GM19238 (cell line): ENCODE data around the gene TMUB1.

Experiments used
- DNase-seq: peaks from one replicate; pipeline ENCODE4 v3.0.0; 2011; ENCODE audit warnings: low spot score; ENCODE audit not compliant: insufficient read length

Gene TMUB1

DNA sequence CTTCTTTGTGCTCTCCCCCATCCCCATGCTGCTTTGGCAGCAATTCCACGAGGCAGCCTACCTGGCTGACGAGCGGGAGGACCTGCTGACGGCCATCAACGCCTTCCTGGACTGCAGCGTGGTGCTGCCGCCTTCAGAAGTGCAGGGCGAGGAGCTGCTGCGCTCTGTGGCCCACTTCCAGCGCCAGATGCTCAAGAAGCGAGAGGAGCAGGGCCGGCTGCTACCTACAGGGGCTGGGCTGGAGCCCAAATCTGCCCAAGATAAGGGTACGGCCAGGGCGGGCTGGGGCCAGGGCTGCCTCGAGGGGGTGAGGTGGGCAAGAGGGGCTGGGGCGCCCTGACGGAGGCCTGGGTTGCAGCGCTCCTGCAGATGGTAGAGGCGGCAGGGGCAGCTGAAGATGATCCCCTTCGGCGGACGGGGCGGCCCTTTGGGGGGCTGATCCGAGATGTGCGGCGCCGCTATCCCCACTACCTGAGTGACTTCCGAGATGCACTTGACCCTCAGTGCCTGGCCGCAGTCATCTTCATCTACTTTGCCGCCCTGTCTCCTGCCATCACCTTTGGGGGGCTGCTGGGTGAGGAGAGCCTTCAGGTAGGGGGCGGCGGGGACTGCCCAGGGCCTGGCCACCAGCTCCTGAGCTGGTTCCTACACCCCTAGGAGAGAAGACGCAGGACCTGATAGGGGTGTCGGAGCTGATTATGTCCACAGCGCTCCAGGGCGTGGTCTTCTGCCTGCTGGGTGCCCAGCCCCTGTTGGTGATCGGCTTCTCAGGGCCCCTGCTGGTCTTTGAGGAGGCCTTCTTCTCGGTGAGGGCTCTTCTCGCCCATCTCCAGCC is 12.0 kb downstream of the TMUB1 start:
- DNase-seq: no peak

DNA sequence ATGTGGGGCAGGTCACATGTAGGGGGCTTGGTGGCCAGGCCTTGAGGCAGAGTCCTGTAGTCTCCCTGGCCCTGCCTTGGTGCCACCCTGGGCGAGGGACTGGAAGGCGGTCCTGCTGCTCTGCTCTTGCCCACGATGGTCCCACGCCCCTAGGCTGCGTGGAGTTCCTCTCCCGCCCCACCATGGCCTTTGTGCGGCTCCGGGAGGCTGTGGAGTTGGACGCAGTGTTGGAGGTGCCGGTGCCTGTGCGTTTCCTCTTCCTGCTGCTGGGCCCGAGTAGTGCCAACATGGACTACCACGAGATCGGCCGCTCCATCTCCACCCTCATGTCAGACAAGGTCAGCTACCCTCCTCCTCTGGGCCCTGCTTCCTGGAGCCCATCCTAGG is 12.7 kb downstream of the TMUB1 start:
- no peak for DNase-seq

DNA sequence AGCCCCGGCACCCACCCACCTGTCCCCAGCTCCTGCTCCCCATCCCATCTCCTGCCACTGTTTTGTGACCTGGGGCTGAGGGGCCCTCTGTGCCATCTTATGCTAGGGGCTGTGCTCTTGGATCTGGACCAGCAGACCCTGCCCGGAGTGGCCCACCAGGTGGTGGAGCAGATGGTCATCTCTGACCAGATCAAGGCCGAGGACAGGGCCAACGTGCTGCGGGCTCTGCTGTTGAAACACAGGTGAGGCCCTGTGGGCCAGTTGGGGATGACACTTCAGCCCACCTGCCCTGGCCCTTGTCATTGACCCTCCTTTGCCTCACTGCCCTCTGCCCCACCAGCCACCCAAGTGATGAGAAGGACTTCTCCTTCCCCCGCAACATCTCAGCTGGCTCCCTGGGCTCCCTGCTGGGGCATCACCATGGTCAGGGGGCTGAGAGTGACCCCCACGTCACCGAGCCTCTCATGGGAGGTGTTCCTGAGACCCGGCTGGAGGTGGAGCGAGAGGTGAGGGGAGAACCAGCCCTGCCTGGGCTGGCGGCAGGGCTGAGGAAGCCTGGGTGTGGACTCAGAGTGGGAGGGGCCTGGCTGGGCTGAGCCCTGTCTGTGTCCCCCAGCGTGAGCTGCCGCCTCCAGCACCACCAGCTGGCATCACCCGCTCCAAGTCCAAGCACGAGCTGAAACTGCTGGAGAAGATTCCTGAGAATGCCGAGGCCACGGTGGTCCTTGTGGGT is 13.3 kb downstream of the TMUB1 start:
- DNase-seq: no peak

DNA sequence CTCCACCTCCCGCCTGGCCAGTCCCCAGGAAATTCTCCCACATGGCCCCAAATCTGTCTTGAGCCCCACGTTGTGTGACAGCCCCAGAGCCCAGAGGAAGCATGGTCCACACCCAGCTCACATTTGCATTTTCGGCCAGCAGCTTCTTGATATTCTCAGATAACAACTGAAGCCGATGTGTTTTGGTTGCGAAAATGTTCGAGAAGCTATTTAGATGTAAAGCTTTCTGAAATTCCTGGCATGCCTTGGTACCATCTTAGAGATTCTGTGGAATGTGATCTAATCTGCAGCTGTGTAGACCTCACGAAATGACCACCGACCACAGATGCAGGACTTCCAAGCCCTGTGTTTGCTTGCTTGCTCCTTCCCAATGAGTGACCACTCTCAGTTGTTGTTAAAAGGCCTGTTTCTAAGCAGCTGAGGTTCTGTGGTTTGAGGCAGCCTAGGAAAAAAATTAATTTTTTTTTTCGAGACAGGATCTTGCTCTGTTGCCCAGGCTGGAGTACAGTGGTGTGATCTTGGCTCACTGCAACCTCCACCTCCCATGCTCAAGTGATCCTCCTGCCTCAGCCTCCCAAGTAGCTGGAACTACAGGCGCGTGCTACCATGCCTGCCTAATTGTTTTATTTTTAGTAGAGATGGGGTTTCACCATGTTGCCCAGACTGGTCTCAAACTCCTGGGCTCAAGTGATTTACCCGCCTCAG is 15.1 kb downstream of the TMUB1 start:
- DNase-seq: no peak

DNA sequence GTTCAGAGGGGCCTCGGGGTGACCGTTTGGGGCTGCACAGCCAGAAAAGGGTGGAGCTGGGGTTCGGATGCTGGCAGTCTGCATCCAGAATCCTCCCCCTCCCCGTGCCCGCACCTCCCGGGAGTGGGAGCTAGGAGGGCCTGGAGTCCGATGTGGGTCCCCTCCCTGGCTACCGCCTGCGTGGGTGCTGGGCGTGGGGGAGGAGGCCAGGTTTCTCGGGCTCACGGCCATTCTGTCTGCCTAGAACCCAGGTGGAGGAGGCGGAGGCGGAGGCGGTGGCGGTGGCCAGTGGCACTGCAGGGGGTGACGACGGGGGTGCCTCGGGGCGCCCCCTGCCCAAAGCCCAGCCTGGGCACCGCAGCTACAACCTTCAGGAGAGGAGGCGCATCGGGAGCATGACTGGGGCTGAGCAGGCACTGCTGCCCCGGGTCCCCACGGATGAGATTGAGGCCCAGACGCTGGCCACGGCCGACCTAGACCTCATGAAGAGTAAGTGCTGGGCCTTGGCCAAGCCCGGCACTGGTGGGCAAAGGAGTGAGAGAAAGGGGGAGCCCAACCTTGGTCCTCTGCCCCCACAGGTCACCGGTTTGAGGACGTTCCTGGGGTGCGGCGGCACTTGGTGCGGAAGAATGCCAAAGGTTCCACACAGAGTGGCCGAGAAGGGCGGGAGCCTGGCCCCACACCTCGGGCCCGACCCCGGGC is 16.9 kb downstream of the TMUB1 start:
- no peak for DNase-seq

DNA sequence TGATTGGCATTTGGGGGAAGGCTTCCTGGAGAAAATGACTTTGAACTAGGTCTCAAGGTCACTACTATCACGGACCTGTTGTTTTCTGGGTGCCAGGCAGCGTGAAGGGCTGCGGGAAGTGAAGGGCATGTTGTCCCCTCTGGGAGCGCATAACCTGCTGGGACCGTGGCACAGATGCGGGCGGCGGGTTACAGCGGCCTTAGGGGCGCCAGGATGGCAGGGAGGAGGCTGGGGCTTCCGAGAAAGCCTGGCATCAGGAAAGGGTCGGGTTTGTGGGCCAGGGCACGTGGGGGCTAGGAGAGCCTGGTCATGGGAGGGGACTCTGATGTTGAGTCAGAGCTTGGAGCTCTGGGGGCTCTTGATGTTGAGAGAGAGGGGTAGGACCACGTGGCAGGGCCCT is 17.8 kb downstream of the TMUB1 start:
- DNase-seq: no peak

DNA sequence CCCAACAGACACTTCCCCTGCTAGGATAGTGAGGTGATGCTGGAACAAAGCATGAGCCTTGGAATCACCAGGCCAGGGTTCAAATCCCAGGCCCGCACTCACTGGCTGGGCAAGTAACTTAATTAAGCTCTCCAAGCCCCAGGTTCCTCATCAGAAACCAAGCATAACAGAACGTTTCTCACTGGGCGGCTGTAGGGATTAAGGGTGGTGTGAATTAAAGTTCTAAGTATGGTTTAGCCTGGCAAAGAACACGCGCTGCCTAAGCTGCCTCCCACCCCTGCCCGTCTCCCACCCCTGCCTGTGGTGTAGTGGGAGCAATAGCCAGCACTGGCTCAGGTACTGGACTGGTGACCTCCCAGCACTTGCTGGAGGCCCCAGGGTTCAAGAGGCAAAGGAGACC is 18.3 kb downstream of the TMUB1 start:
- no peak for DNase-seq

DNA sequence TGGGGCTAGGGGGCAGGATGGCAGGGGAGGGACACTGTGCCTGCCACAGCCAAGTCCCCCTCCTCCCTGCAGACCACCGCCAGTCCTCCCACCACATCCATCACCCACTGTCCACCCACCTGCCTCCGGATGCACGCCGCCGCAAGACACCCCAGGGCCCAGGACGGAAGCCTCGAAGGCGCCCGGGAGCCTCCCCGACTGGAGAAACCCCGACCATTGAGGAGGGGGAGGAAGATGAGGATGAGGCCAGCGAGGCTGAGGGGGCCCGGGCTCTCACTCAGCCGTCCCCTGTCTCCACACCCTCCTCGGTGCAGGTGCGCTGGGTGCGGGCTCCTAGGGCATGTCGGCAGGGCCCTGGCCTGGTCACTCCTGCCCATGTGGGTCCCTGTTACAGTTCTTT is 18.8 kb downstream of the TMUB1 start:
- DNase-seq: no peak

DNA sequence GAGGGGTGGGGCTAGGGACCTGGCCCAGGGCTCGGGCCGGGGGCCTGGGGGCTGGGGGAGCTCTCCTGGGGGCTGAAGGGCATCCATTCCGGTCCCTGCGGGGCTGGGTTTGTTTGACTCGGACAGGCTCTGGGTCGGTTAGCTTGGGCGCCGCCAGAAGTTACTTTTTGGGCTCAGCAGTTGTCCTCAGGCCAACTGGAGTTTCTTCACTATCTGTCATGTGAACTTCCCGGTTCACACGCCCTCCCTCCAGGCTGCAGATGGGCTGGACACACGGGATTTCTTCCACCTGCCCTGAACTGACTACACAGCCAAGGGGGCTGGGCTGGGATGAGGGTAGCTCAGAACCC is 20.1 kb downstream of the TMUB1 start:
- no peak for DNase-seq

DNA sequence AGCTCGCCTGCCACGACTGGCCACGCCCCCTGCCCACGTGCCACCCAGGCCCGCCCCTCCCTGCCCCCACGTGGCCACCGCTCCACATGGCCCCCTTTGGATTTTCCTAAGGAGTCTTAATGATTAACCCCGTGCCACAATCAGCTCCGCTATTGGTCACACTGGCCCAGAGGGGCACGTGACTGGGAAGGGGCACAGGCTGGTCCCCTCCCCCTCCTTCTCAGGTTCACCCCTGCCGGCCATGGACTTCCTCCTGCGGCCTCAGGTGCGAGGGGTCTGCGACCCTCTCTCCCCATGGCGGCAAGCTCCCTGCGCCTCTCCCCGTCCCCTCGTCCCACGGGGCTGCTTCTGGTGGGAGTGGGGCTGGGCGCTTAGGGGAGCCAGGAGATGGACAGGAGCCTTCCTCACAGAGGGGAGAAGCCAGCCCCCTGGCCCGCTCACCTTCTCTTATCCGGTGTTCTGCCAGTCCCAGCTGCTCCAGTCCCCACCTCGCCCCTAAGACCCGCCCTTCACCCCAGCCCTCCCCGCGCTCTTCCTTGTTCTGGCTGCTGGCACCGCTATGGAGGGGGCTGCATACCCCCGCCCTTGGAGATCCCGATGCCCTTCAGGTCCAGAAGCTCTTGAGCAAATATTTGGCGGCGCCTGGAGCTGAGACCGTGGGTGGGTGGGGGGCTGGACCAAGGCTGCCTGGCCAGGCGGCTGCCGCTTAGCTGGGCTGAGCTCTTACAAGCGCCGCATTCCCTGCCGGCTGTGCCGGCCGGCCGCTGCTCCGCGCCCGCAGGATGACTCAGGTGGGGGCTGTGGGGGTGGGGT is 20.7 kb downstream of the TMUB1 start:
- DNase-seq: no peak

DNA sequence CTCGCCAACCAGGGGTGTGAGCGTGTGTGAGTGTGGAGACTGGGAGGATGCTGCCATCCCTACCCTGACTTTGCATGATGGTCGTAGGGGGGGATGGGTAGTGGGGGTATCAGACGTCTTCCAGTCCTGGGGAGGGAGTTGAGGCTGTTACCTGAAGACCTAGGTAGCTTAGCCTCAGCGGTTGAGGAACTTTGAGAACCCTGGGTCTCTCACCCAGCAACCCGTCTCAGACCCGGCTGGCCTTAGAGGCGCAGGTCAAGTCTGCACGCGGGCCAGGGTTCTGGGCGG is 21.2 kb downstream of the TMUB1 start:
- DNase-seq: no peak

DNA sequence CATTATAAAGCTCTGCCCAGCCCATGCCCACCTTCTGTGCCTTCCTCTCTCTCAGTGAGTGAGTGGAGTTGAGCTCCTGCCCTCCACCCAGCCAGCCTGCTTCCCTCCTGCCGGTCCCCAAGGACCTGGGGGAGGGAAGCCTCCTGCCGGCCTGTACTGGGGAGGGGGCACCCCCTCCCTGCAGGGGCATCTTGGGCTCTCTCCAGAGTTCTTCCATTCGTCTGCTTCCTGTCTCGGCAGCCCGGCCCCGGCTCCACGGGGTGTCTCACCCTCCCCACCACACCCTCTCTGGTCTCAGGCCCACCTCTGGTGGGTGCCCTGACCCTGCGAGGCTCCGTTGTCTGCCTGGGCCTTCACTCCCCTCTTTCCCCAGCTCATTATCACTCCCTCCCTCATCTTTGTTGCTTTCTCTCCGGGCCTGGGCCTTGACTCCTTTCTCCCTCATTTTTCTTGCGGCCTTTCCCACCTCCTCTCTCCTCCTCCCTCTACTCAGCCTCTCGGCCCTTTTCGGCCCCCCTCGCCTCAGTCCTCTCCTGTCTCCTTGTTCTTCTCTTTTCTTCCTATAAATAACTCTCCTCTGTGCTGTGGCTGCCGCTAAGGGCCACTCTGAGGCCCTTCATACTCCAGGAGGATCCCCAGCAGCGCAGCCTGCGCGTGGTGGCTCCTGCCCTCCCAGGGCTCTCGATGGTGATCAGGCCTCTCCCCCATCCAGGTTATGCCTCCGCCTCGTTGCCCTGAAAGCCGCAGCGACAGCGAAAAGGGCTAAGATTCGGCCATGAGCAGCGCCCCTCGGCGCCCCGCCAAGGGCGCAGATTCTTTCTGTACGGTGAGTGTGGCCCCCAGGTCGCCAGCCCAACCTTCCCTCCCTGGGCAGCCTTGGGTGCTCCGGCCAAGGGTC is 21.8 kb downstream of the TMUB1 start:
- DNase-seq: no peak

DNA sequence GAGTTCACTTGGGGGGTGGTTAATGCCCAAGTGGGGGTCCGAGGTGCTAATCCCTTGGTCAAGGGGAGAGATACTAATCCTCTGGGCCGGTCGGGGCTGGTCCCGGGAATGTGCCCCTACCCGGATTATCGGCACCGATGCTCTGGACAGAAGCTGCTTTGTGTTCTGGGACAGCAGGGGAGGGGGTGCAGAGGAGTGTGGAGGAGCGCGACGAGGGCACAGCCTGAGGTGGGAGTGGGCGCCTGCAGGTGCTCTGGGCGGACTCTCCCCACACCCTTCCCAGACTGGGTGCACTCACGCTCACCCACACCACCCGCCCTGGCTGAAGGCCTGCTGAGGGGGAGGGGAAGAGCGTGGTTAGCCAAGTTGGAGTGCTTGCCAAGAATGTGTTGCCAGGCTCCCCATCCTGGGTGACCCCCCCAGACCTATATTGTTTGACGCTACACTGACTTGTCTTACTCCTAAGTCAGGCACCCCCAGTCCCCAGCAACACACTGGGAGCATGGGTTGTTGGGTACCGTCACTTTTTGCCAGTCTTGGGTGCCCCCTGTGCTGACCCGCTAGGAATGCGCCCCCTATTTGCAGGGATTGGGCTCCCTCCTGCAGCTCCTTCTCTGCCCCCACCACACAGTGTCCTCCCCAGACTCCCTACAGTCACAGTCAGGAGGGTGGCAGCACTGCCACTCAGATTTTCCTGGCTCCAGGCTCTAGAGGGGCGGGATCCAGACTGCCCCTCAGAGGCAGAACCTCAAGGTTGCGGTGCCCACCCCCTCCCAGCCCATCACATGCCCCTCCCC is 22.7 kb downstream of the TMUB1 start:
- DNase-seq: no peak

DNA sequence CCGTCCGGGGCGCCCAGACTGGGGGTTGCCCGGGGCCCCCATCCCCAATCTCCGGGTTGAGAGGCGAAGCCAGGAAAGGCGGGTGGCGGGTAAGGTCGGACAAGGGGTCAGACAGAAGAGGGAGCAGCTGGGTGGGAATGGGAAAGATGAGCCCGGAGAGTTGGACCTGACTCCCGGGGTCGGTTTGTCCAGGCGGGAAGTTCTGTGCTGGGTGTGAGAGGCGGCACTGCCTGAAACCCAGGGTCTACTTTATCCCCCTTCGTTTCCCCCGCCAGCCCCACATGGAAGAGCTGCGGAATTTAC is 23.2 kb downstream of the TMUB1 start:
- no peak for DNase-seq

DNA sequence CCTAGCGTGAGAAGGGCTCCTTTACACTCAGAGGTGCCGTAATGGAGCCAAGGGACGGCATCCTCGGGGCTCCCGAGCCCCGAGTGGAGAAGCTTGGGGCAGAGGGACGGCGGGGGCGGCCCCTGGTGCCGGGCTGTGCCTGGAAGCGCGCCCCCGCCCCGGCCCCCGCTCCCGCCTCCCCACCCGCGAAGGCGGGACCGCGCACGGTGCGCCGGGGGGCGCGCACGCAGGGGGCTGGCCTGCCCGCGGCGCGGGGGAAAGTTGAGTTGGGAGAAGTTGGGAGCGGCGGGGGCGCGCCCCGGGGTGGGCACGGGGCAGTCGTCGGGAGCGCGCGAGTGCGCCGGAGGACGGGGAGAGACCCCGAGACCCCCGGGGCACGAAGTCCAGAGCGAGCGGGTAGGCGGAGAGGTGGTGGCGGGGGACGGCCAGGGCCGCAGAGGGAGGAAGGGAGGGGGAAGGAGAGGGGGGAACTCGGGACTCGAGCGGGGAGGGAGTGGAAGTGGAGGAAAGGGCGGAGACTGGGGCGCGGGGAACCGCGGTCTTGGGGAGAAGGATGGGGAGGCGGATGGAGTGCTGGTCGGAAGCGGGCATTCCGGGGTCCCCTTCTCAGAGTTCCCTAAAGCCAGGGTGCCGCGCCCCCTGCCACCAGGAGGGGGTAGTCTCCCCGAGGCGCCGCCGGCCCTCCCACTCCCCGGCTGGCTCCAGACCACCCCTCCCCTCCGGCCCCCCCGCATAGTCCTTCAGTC is 23.8 kb downstream of the TMUB1 start, which contains the start of gene SLC4A2:
TSS of gene SLC4A2 (plus strand) at position 223 of the 746 bp plus-strand sequence. CDS start 2,399 bp downstream, outside the sequence.
- DNase-seq: peak; percentile 96

DNA sequence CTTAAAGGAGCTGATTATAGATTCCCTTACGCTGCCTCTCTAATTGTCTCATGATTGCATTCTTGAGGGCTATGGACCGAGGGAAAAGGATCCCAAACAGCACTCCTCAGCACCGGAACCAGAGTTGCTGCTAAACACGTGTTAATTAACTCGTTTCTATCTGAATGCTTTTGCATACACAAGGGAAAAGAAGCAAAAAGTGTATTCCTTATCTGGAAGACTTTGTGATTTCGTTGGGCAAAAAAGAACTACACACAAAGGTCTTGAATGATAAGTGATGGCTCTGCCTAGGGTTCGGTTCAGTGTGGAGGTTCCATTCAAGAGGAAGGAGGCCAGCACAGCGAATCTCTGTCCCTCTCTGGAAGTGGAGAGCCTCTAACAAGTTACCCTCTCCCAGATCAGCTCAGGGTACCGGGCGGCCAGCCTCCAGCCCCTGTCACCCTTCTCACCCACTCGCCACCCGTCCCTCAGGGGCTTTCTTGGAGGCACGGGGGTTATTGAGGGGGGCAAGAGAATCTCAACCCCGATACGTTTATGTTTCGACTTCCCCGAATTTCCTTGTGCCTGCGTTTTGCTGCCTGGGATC is 24.4 kb downstream of the TMUB1 start:
- no peak for DNase-seq

DNA sequence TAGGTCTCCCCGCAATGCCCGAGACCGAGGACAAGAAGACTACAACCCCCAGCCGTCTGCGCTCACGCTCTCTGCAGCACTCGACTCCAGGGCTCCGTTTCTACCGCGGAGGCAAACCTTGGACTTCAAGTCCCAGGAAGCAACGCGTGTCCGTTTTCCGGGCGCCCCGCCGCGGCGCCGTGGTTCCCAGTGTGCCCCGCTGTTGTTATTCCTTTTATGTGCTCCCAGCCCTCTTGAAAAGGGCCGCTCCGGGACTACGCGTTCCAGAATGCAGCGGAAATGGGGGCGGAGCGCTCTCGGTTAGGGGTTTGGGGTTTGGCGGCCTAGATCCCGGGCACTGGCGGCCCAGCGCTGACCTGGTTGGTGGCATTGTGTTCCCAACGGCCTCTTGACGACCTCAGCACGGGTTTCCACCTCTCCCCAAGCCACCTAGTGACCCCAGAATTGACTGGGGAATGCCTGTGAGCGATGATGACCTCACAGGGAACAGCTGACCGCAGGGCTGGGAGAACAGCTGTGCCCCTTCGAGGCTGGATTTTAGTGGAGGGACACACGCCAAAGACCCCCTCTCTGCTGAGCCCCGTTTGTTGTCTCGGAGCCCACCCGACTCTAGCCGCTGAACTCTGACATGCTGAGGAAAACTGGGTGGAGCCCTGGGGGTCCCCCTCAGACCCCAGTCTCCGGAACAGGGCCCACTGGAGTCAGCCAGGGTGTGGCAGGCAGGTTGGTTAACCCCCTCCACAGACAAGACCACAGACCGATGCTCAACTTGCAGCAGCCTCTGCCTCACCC is 25.1 kb downstream of the TMUB1 start:
- peak; percentile 100 for DNase-seq
